GM21447 (cell line): ENCODE results near the gene MAPRE2.
A peak's percentile ranks its signal among the peaks of the same experiment; 100 is the strongest.

Experiments
- ATAC-seq: cut with Tn5 transposase; IDR thresholded peaks from one replicate; pipeline ENCODE4 v1.9.1; 2021; ENCODE audit not compliant: unreplicated experiment

Gene MAPRE2

DNA sequence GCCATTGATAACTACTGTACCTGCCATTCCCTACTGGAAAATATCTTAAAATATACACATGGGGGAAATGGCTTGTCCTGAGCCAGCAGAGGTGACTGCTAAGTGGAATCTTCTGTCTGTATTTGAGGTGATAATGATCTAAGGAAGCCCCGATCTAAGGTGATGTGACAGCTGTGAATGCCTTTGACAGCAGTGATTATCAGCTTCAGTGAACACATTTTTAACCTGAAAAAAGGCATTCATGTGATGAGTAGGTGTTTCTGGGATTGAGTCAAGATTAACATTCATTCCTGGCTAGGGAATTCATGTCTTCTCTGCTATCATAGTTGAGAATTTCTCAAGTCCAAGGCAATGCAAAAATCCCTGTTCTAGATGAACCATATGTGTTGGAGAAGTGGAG is 9.1 kb upstream of the MAPRE2 start:
- ATAC-seq, result no peak

DNA sequence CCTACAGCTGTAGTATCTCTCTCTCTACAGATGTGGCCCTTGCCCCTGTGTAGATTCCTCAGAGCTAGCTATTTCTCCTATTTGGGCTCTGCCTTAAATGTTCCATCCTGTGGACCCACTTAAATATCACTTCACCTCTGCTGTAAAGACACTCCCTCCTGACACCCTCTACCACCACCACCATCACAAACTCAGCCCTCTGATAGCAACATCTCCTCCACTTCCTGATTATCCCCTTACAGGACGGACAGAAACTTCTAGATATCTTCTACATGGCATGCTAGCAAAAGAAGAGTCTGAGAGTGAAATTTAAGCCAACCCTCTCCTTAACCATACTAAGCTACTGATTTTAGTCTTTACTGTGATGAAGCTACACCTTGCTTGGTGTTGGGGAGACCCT is 3.2 kb upstream of the MAPRE2 start:
- ATAC-seq, result no peak

DNA sequence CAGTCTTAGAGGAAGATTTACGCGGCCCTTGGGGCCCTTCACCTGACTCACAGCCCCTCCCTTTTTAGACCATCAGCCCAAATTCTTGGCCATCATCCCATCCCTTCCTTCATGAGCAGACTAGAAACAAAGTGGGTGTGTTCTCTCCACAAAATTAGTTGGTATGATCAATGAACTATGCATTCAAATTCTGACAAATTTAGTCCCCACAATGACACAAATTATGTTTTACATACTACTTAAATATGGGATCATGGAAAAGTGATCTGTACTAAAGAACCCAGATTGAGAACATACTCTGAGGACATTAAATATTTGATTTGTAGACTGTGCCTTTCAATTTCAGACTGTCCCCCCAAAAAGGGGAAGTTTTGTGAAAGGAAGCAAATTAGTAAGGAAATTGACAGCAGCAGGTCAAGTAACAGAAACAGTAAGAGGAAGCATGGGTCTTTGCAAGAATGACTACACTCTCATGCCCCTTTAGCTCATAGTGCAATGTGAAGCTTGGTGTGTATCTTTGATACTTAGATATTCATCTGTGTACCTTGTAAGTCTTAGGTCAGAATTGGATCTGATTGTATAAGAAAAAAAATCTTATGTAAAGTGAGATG is 2.2 kb upstream of the MAPRE2 start:
- ATAC-seq, result peak; percentile 31

DNA sequence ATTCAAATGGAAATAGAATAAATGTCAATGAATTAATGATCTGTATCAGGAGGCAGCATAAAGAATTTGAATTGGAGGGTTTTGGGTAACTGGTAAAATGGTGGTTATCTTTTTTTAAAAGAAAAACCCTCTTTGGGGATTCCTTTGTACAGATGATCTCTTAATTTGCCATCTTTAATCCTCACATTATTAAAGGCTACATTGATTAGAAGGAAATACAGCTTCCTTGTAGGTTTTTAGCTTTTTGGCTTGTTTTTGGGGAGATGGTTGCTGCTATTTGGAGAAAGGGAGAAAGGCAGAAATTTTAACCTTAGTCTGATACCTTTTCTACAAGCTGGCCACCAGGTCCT is 600 bp upstream of the MAPRE2 start:
- ATAC-seq, result no peak

DNA sequence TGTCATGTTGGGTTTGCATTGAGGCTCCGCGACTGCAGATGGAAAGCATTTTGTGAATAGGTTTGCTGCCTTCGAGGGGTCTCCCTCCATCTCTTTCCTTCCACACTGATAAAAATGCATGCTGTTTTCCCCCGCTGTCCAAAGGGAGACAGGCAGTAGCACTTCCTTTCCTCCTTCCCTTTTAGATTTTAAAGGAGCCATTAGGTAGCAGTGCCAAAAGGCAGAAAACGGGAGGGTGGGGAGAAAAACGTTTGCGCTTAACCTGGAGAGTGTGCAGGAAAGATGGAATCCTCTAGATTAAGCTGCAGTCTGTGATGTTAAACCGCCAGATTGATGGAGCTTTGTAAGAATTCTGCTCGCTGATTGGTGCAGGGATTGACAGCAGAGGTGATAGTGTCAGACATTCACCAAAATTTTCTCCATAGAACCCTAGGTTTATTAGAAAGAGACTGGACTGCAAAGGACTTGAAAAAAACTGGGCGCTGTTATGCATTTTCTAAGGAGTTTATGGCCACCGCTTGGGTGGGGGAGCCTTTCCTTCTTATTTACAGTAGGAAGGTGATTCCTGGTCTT is 688 bp downstream of the MAPRE2 start:
- peak; percentile 4 for ATAC-seq

DNA sequence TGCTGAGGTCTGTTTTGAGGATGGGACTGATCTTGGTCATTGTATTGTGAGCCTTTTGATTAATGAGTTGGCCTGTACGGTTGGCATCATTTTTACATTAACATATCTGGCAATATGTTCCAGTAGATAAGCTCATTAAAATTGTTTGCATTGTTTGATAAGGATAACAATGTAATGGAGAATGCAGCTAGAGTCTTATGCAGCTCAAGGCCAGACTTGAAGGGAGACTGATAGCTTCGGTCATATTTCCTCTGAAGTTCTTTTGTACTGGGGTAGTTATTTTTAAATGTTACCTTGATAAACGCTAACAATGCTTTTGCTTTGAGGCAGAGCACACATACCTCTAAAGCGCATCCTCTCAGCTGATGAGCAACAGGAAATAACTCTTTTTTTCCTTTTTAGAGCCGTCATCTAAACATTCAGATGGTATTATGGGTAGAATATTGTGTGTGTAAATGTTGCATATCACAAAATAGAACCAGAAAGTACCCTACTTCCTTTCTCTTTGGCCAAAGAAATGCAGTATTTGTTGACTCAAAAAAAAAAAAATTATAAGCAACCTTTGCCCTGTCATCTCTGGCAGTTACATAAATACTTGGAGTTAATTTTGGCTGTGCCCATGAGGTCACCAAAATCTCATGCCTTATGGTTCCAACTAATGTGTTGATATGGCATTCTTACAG is 1.3 kb downstream of the MAPRE2 start:
- peak; percentile 17 for ATAC-seq

DNA sequence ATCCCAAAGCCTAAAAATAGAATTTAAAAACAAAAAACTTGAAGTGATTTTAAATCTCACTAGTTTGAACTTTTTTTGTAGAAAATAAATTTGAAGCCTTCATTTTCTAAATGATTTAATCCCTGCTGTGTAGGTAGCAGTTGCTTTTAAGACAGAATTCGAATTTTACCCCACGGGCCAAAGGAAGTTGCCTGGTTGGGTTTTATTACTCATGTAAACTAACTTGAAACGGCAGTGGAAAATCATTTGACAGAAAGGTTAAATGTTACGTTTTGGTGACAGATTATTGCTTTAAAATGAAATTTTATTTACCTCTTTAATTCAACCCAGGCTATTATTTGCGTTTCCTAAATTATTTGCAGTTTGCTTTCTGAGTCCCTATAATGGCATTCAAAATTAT is 2.0 kb downstream of the MAPRE2 start:
- no peak for ATAC-seq

DNA sequence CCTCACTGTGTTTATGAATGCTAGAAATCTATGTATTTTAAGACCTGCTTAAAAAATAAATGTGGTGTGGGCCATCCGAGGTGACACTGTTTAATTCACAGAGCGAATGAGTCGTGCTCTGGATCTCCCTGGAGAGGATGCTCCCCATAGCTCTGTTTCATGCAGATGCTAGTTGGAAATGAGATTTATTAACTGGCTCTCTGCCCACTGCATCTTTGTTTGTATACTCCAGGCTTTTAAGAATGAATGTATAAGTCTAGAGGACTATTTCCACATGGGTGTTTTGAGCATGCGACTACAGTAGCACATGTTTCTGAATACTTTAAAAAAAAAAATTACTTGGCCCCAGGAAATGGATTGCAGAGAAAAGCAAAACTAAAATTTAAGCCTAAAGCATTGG is 3.9 kb downstream of the MAPRE2 start:
- ATAC-seq, result no peak

DNA sequence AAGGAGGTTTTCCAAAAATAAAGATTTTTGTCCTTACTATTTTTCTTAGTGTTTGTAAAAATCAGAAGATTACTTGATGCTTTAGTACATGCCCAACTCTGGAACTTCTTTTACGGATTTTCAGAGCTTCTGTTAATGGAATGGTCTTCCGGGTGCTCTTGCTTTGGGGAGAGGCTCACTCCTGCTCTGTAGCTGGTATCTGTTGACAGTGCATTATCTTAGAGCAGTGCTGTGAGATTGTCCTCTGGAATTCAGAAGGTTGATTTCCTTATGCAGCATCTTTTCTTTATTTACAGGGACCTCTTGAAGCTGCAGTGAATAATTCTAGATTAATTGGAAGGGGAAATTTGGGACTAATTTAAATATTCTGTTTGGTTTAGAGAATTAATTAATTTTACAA is 4.6 kb downstream of the MAPRE2 start:
- ATAC-seq, result no peak

DNA sequence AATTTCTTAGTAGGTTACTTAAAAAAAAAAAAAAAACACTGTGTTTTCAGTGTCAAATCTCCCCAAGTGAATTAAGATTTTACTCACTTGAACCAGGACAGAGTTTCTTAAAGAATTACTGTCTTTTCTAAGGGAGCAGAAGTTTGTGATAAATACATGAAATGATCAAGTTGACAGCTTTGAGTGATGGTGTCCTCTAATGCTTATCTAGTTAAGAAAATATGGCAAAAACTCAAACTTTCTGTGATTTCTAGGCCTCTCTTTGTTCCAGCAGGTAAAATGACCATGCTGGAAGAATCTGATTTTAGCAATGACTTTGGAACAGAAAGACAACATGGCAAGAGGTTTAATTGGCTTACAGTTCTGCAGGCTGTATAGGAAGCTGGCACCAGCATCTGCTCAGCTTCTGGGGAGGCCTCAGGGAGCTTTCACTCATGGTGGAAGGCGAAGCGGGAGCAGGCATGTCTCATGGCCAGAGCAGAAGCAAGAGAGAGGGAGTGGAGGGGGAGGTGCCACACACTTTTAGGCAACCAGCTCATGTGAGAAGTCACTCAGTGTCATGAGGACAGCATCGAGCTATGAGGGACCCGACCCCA is 6.6 kb downstream of the MAPRE2 start:
- ATAC-seq, result no peak

DNA sequence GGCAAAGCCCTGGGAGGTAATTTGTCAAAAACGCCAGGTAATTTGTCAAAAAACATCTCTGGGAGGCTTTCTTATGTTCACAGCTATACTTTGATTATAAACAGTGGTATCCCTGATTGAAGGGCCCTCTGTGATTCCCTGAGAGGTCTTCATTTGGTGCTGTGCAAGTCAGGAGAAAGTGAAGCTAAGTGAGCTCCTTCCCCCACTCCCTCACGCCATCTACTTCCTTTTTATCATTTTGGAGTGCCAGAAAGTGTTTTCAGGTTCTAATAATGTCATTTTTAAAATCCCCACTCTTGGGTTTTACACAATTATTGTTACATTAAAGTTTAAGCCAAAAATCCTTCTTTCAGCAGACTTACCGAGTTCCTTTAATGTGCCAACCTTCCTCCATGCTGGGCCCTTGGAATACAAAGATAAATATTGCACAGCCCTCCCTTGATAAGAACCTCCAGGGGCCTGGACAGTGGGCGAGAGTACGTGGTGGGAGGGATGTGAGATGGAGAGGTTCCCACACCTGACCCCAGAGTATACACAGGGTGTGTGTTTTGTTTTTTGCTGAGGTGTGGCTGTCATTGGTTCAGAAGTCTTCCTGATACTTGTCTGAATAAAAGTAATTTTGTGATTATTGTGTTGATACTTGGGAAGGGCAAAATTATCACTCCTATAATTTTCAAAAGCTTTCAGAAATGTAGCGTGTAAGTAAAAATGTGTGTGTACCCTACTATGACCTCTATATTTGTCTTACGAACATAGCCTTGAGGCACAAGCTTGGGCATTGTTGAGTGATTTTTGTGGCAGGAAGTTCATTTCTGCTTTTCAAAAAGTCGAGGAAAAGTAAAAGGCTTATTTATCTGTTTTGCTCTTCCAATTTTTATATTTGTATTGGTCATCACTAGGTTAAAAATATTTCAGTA is 8.2 kb downstream of the MAPRE2 start:
- peak; percentile 26 for ATAC-seq

DNA sequence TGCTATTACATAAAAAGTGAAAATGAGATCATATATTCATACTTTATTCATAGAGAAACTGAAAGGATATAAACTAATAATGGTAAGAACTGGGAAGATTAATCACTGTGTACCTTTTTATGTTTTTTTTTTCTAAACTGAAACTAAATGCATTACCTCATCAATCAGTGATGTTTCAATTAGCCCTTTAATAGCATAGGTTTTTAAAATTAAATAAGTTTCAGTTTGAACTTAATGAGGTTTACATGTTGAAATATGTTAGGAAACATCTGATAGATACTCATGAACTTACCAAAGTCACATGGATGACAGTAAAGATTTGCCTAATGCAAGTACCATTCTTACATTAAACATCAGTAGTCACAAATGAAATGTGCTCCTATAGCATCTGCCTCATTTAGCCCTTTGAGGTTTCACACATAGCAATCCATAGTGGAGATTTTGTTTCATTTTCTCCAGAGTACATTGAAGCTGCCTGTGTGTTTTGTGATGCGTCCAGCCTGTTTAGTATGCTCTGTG is 8.9 kb downstream of the MAPRE2 start:
- ATAC-seq, result peak; percentile 37

DNA sequence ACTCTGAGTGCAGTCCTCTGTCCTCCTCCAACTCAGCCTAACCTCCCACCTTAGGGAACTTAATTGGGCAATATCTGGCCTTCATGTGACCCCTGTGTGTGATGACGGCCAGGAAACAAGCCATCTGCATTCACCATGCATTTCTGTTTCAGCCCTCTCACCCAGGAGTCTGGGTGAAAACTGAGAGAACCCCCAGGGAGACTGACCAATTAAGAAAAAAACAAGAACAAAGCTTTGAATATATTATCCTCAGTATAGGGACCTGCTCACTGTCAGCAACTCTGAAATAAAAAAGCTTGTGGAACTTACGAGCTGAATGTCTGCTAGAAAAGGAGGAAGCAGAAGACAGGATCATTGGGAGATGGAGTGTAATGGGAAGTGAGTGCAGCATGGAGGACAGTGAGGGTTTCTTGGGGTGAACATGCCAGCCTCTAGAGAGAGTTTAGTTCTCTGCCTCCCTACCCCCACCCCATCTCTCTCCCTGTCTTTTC is 9.5 kb downstream of the MAPRE2 start:
- peak; percentile 31 for ATAC-seq

DNA sequence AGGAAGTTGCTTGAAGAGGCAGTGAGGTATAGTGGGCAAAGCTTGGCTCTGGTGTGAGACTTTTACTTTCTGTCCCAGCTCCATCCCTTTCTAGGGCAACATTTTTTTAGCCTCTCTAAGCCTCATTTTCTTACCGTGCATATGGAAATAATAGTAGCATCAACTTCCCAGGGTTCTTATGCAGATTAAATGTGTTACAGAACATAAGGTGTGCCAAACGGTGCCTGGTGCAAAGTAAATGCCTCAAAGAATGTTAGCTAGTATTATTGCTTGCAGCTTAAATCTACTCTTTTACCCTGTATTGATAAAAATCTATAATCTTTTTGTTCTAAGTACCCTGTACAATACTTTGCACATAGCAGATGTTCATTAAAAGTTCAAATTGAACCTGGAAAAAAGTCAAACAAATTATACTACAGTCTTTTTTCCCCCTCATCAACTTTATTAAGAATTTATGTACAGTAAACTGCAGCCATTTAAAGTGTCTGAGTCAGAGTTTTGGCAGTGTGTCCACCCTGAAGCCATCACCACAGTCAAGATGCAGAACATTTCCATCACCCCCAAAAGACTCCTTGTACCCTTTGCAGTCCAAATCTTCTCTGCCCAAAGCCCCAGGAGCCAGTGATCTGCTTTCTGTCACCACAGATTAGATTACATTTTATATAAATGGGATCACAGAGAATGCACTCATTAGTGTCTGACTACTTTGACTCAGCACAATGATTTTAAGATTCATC is 10.6 kb downstream of the MAPRE2 start:
- ATAC-seq, result no peak

DNA sequence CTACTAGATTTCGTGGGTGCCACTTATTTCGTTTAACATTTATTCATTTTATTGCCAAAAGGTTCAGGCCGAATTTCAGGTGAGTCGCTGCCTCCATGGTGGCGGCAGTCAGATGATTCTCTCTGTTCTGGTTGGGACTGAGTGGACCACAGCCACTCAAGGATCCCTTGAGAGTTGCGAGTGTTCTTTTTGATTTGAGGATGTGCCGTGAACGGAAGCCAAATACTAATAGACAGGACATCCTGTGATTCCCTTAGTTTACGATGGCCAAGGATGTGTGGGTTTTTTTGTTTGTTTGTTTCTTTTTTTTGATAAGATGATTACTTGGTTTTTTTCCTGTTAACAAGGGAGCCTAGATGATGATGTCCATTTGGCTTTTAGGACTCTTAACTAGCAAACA is 13.2 kb downstream of the MAPRE2 start:
- ATAC-seq, result no peak

DNA sequence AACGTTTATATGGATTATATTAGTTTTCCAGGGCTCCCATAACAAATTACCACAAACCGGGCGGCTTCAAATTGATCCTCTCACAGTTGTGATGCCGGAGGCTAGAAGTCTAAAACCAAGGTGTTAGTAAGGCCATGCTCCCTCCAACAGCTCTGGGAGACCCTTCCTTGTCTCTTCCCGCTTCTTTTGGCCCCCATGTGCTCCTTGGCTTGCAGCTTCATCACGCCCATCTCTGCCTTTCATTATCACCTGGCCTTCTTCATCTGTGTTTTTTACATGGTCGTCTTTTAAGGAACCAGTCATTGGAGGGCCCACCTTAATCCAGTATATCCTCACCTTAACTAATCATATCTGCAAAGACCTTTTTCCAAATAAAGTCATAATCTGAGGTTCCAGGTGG is 13.9 kb downstream of the MAPRE2 start:
- no peak for ATAC-seq

DNA sequence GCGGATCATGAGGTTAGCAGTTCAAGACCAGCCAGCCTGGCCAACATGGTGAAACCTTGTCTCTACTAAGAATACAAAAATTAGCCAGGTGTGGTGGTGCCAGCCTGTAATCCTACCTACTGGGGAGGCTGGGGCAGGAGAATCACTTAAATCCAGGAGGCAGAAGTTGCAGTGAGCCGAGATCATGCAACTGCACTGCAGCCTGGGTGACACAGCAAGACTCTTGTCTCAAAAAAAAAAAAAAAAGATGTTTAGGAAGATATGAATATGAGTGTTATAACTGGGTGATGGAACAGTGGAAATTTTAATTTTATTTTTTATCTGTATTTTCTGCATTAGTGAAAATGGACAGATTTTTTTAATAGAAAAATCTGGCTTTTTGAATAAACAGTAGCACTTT is 14.5 kb downstream of the MAPRE2 start:
- ATAC-seq, result no peak

DNA sequence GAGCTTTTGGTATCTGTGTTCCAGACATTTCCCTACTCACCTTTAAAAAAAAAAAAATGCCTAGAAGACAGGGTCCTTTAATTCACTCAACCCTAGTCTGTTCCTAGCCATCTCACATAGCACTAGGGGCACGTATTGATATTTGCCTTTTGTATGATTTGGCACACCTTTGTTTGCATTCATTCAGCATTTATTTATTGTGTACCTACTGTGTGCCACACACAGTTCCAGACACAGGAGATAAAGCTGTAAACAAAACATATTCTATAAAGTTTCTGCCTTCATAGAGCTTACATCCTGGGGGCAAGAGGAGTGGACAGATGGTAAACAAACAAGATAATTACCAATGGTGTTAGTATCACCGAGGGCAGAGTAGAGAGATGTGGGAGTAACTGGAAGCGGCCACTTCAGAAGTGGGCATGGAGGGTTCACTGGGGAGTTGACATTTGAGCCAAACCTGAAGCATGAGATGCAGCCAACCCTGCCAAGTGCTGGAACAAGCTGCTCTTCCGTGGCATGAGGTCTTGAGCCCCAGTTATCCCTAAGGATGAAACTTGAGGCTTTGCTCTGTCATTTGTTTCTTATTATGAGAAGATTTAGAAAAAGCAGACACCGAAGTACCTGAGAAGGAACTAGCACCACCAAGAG is 18.2 kb downstream of the MAPRE2 start:
- no peak for ATAC-seq

DNA sequence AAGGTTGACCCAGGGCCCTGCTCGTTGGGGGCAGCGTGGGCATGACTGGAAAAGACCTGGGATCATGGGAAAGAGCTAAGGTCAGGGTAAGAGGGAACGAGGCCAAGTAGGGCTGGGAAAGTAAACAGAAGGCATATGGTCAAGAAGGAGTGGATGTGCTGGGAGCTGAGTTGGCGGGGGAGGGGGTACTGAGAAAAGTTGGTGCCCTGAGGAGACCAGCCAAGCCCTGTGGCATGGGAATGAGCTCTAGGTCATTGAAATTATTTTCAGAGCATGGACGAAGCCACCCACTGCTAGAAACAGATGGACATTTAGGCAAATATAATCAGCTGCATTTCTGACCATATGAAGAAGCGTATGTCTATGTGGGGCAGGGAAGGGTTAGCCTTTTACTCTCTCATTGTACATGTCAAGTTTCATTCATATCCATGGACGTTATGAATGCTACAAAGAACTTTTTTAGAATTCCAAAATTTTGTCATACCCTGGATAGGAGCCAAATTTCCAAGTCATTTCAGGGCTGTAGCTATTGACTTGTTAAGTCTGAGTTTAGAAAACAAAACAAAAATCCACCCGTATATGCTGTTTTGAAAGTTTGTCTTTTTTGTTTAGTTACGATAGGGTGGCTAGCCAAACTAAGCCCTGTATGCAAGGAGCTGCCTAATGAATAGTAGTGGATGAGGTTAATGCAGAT is 19.1 kb downstream of the MAPRE2 start:
- ATAC-seq, result no peak
